A549 (cell line): ENCODE measurements around the gene GJA3.

Source experiments
- EHMT2 ChIP-seq: fragments of 200-600 bp; sonication (generic); IDR thresholded peaks from 2 replicates; pipeline ENCODE4 v1.6.1; 2016; ENCODE audit warnings: antibody characterized with exemption, low read depth, mild to moderate bottlenecking, moderate library complexity
- EP300 ChIP-seq, 2 experiments: fragments of >200 bp; sonication (Bioruptor Twin); formaldehyde crosslinking; IDR thresholded peaks; 2 replicates in 1 of 2; 3 replicates in 1 of 2; pipeline ENCODE4 v1.6.1; 2016 to 2017
- MAZ ChIP-seq: fragments of 150-350 bp; IDR thresholded peaks from 2 replicates; pipeline ENCODE4 v1.6.1; 2014; ENCODE audit warnings: antibody characterized with exemption, low read depth, low read length, borderline replicate concordance
- NR3C1 ChIP-seq: fragments of >200 bp; sonication (Bioruptor Twin); formaldehyde crosslinking; IDR thresholded peaks from 3 replicates; pipeline ENCODE4 v1.6.1; 2017
- RAD21 ChIP-seq, 2 experiments: fragments of >200 bp in 1 of 2; sonication (Bioruptor Twin) in 1 of 2; formaldehyde crosslinking in 1 of 2; IDR thresholded peaks in 1 of 2; conservative IDR thresholded peaks in 1 of 2; 2 replicates in 1 of 2; 3 replicates in 1 of 2; pipeline ENCODE4 v1.6.1; 2012 to 2018; ENCODE audit warnings: inconsistent platforms in 1 of 2
- TF ChIP-seq, protein P1 (sequence below): fragments of >200 bp; sonication (Bioruptor Twin); formaldehyde crosslinking; IDR thresholded peaks from 3 replicates; pipeline ENCODE4 v1.5.1; 2016

- TF ChIP-seq RAD21 (conservative IDR thresholded peaks at IDR 0.05 in 1 of 2, IDR thresholded peaks at IDR 0.05 in 1 of 2), result no peak
- TF ChIP-seq EHMT2, result no peak
- TF ChIP-seq, protein P1, sequence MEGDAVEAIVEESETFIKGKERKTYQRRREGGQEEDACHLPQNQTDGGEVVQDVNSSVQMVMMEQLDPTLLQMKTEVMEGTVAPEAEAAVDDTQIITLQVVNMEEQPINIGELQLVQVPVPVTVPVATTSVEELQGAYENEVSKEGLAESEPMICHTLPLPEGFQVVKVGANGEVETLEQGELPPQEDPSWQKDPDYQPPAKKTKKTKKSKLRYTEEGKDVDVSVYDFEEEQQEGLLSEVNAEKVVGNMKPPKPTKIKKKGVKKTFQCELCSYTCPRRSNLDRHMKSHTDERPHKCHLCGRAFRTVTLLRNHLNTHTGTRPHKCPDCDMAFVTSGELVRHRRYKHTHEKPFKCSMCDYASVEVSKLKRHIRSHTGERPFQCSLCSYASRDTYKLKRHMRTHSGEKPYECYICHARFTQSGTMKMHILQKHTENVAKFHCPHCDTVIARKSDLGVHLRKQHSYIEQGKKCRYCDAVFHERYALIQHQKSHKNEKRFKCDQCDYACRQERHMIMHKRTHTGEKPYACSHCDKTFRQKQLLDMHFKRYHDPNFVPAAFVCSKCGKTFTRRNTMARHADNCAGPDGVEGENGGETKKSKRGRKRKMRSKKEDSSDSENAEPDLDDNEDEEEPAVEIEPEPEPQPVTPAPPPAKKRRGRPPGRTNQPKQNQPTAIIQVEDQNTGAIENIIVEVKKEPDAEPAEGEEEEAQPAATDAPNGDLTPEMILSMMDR, result no peak
- no peak for TF ChIP-seq EP300 (IDR thresholded peaks at IDR 0.05)
- TF ChIP-seq NR3C1, result no peak
- no peak for TF ChIP-seq MAZ
Observed at GRCh38 chr13:20209948-20210347, 49.1 kb upstream of the GJA3 start.
